ENCODE results near the gene SFT2D3. TPM values are rescaled to one million over a fixed set of nuclear protein-coding genes. Genes with fewer than 3 reads are reported as not detected.

The SFT2D3 gene
- total and polyA plus RNA-seq, 2 of the 8 experiments (the other 6 are each of a cell fraction or from before 2014, with no cell fraction given) = 7.3 to 10.3 TPM

- DNase-seq (ENCODE audit: low read depth in 1 of 2, low spot score in 2 of 2) = no peak
- peaks cover 10 to 41% (median 31%) of the 10 kb centered on the region in 4 experiments for H3K27me3 ChIP-seq (replicated peaks in 1 of 4; ENCODE audit: control insufficient read depth in 3 of 4, extremely low read depth in 1 of 4, insufficient read depth in 3 of 4, low read length in 3 of 4)
- peaks cover 0 to 5% (median 2%) of the 10 kb centered on the region in 4 experiments; a peak in 4 of 7 replicates for H3K4me1 ChIP-seq (replicated peaks in 1 of 4; ENCODE audit: control insufficient read depth in 3 of 4, insufficient read depth in 4 of 4, low read length in 3 of 4)
- H3K56ac ChIP-seq (replicated peaks; ENCODE audit: insufficient read length, low read depth, low read length) = no peak overlapping the region
- no peak overlapping the region for H3K18ac ChIP-seq (ENCODE audit: extremely low read depth, low read length)
- no peak overlapping the region for H2BK20ac ChIP-seq (ENCODE audit: low read length)
- H2BK15ac ChIP-seq (ENCODE audit: low read length) = 0 out of 2 replicates have a peak overlapping the region, but pooled peaks have one; percentile 46
- no peak overlapping the region for H2AFZ ChIP-seq (ENCODE audit: low read length)
- H3K9ac ChIP-seq (replicated peaks in 1 of 4; ENCODE audit: extremely low read depth in 1 of 4, low read depth in 3 of 4, low read length in 3 of 4) = no peak overlapping the region
- H2BK5ac ChIP-seq (ENCODE audit: low read depth, low read length) = no peak overlapping the region
- H3K4ac ChIP-seq (replicated peaks; ENCODE audit: insufficient read length, low read depth, low read length) = no peak overlapping the region
- H3K23ac ChIP-seq (ENCODE audit: insufficient read length) = no peak overlapping the region
- no peak for FAIRE-seq
- 0 out of 2 replicates have a peak overlapping the region, but pooled peaks have one; percentile 39 for H2AK5ac ChIP-seq (ENCODE audit: low read depth, low read length)
- CTCF ChIA-PET (ENCODE audit: partially characterized antibody) = interaction anchor here (1.4 to 1.9 kb wide), 2 partner anchors 18 to 87 kb away, joined by 4 to 7 read pairs; no protein-coding TSS in a partner anchor
- no peaks in the 10 kb centered on the region for H3K79me2 ChIP-seq (ENCODE audit: control insufficient read depth in 1 of 2, insufficient read depth in 2 of 2, low read length in 2 of 2)
- POLR2A ChIA-PET (ENCODE audit: partially characterized antibody) = no interaction called here
- H3K9me3 ChIP-seq (ENCODE audit: insufficient read depth in 2 of 2, low read depth in 1 of 2, low read length in 1 of 2) = no peaks in the 10 kb centered on the region
- WGBS, 2 experiments (ENCODE audit: extremely low coverage in 1 of 2, insufficient coverage in 1 of 2, insufficient read length in 1 of 2, insufficient replicate concordance in 2 of 2, low coverage in 1 of 2, low lambda C conversion rate in 2 of 2, missing lambda C conversion rate in 1 of 2) = 84% methylated on average over 10 of the region's 10 CpGs; no CpG with 5 or more reads in 1 of the 2 experiments
- no peak overlapping the region for H3K14ac ChIP-seq (ENCODE audit: insufficient read length)
- no peak overlapping the region for H4K91ac ChIP-seq (replicated peaks; ENCODE audit: insufficient read length, low read length)
- H2BK120ac ChIP-seq (replicated peaks; ENCODE audit: low read depth, low read length) = no peak overlapping the region
- no peak overlapping the region for H3K4me3 ChIP-seq (ENCODE audit: extremely low read depth in 1 of 4, insufficient read depth in 2 of 4, low read depth in 3 of 4, low read length in 4 of 4)
- H3K27ac ChIP-seq (ENCODE audit: low read depth, low read length) = no peak overlapping the region
- H4K20me1 ChIP-seq (replicated peaks in 1 of 2; ENCODE audit: control insufficient read depth in 1 of 2, insufficient read depth in 2 of 2, low read length in 2 of 2) = no peaks in the 10 kb centered on the region
- no peak for TF ChIP-seq HDAC6 (IDR thresholded peaks at IDR 0.05; ENCODE audit: low read depth, low read length)
- TF ChIP-seq CEBPB (IDR thresholded peaks at IDR 0.05; ENCODE audit: low read depth, low read length) = no peak
- TF ChIP-seq ASH2L (IDR thresholded peaks at IDR 0.05; ENCODE audit: low read length) = no peak
- TF ChIP-seq GABPA (IDR thresholded peaks at IDR 0.05; ENCODE audit: borderline replicate concordance, insufficient read depth, low read length) = no peak
- TF ChIP-seq PHF8 (conservative IDR thresholded peaks at IDR 0.05; ENCODE audit: low read depth, low read length) = no peak
- no peak for TF ChIP-seq SIX5 (IDR thresholded peaks at IDR 0.05; ENCODE audit: low read depth, low read length)
- TF ChIP-seq RXRA (IDR thresholded peaks at IDR 0.05; ENCODE audit: insufficient read depth, low read depth, low read length) = no peak
- TF ChIP-seq SP1 (IDR thresholded peaks at IDR 0.05; ENCODE audit: low read depth, low read length) = no peak
- no peak for TF ChIP-seq BCL11A (IDR thresholded peaks at IDR 0.05; ENCODE audit: low read depth in 2 of 2, low read length in 2 of 2)
- TF ChIP-seq HDAC2 (IDR thresholded peaks at IDR 0.05; ENCODE audit: borderline replicate concordance in 1 of 2, low read depth in 2 of 2, low read length in 2 of 2) = no peak
- no peak for TF ChIP-seq FOSL1 (IDR thresholded peaks at IDR 0.05; ENCODE audit: insufficient read depth, low read depth, low read length)
- TF ChIP-seq JUND (IDR thresholded peaks at IDR 0.05; ENCODE audit: low read length) = no peak
- no peak for TF ChIP-seq CTBP2 (IDR thresholded peaks at IDR 0.05; ENCODE audit: borderline replicate concordance, insufficient read depth, insufficient read length, low read length)
- no peak overlapping the region for H4K8ac ChIP-seq (ENCODE audit: extremely low read depth, insufficient read depth, low read length)
- peaks cover 2% of the 10 kb centered on the region; the same call in 1 of the 2 replicates for H3K23me2 ChIP-seq (ENCODE audit: low read depth, low read length)
- no peaks in the 10 kb centered on the region for H3K36me3 ChIP-seq (ENCODE audit: control insufficient read depth in 2 of 4, insufficient read depth in 4 of 4, low read length in 3 of 4)
- H3K4me2 ChIP-seq (ENCODE audit: insufficient read depth in 1 of 2, low read depth in 2 of 2, low read length in 2 of 2) = no peak overlapping the region
- peaks cover 2% of the 10 kb centered on the region; the same call in 1 of the 2 replicates for H3K79me1 ChIP-seq (ENCODE audit: low read depth, low read length)
- no peak overlapping the region for H4K5ac ChIP-seq (ENCODE audit: insufficient read length, low read depth, low read length)
- no peak overlapping the region for H2BK12ac ChIP-seq (ENCODE audit: low read depth, low read length)
These were observed 22.8 kb upstream of the SFT2D3 start for GRCh38 chr2:127678531-127678930.

All from H1 (cell line).